Measurements from ENCODE around the gene SLC27A3. TPM values are rescaled to one million over a fixed set of nuclear protein-coding genes. Genes with fewer than 3 reads are reported as not detected.

SLC27A3 gene
- total RNA-seq, 2 donors from 2014 or later: 9.7 to 9.8 TPM

DNA sequence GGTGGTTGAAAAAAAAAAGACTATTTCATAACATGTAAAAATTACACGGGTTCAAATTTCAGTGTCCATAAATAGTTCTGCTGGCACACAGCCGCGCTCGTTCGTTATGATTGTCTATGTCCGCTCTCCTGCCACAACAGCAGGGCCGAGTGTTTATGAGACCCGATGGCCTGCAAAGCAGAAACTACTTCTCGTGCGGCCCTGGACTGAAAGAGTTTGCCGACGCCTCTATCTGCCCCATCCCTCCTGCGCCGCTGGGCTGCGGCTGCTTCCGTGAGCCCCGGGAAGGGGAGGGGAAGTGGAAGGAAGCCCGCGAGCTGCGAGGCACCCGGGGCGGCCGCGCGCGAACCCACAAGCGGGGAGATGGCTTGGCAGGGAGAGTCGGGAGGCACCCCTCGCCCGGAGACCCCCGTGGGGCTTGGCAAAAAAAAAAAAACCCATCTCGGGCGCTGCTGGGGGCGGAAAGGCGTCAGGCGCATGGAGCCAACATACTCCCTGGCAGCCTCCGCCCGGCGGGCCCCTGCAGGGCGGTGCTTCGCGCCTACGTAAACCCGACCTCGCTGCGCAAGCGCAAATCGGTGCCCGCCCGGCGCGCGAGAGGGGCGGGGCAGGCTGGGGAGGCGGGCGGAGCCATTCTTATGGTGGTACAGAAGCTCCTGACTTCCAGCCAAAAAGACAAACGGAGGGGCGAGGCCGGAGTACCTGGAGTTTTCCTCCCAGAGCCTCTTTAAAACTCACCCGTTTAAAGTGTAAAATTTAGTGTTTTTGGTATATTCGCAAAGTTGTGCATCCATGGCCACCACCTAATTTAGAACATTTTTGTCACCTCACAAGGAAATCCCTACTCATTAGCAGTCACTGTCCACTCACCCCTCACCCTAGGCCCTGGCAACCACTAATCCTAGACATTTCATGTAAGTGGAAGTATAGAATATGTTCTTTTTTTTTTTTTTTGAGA, 8.3 kb downstream of the SLC27A3 start:
- no peaks in the 10 kb centered on the region for H3K9me3 Mint-ChIP-seq

DNA sequence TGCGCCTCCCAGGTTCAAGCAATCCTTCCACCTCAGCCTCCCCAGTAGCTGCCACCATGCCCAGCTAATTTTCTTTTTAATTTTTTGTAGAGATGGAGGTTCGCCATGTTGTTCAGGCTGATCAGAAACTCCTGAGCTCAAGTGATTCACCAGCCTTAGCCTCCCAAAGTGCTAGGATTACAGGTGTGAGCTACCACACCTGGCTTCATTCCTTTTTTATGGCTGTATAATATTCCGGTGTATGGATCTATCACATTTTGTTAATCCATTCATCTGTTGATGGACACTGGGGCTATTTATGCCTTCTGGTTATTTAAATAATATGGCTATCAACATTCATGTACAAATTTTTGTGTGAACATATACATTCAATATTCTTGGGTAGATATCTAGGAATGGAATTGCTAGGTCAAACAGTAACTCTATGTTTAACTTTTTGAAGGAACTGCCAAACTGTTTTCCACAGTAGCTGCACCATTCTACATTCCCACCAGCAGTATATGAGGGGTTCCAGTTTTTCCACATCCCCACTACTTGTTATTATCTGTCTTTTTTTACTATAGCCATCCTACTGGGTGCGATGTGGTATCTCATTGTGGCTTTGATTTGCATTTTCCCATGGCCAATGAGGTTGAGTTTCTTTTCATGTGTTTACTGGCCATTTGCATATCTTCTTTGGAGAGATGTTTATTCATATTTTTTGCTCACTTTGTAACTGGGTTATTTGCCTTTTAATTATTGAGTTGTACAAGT, 11.0 kb downstream of the SLC27A3 start:
- no peak overlapping the region for H3K4me3 Mint-ChIP-seq
- no peaks in the 10 kb centered on the region for H3K9me3 Mint-ChIP-seq
- H3K4me1 Mint-ChIP-seq: peaks cover 9% of the 10 kb centered on the region
- ATAC-seq (replicated peaks): no peak
- peaks cover 8% of the 10 kb centered on the region for H3K27me3 Mint-ChIP-seq
- H3K36me3 Mint-ChIP-seq (ENCODE audit: low read depth): no peaks in the 10 kb centered on the region
- no peak overlapping the region for H3K27ac Mint-ChIP-seq

More for the DNA sequence above, 8.3 kb downstream of the SLC27A3 start:
- no peaks in the 10 kb centered on the region for H3K36me3 Mint-ChIP-seq (ENCODE audit: low read depth)
- H3K4me3 Mint-ChIP-seq: peak overlapping the region; percentile 85
- peak; percentile 98 for ATAC-seq (replicated peaks)
- peak overlapping the region; percentile 91 for H3K27ac Mint-ChIP-seq
- H3K4me1 Mint-ChIP-seq: no peaks in the 10 kb centered on the region
- peaks cover 8% of the 10 kb centered on the region for H3K27me3 Mint-ChIP-seq

DNA sequence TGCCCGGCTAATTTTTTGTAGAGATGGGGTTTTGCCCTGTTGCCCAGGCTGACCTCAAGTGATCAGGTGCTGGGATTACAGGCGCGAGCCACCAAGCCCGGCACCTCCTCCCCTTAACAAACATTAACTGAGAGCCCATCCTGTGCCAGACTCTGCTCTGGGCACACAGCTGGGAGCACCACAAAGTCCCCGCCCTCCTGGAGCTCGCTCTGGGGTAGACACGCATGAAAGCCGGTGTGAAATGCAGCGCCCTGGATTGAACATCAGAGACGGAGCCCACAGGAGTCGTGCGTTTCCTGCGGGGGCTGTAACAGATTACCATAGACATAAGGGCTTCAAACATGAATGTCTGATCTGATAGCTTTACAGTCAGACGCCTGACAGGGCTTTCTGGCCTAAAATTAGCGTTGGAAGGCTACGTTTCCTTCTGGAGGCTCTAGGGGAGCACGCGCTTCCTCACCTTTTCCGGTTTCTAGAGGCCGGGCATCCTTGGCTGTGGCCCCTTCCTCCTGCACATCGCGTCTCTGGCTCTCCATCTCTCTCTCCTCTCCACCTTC, 14.3 kb downstream of the SLC27A3 start:
- H3K4me3 Mint-ChIP-seq: peak overlapping the region; percentile 46
- H3K27me3 Mint-ChIP-seq: peaks cover 8% of the 10 kb centered on the region
- peaks cover 9% of the 10 kb centered on the region for H3K4me1 Mint-ChIP-seq
- no peaks in the 10 kb centered on the region for H3K9me3 Mint-ChIP-seq
- no peak for ATAC-seq (replicated peaks)
- H3K27ac Mint-ChIP-seq: peak overlapping the region; percentile 9
- no peaks in the 10 kb centered on the region for H3K36me3 Mint-ChIP-seq (ENCODE audit: low read depth)

DNA sequence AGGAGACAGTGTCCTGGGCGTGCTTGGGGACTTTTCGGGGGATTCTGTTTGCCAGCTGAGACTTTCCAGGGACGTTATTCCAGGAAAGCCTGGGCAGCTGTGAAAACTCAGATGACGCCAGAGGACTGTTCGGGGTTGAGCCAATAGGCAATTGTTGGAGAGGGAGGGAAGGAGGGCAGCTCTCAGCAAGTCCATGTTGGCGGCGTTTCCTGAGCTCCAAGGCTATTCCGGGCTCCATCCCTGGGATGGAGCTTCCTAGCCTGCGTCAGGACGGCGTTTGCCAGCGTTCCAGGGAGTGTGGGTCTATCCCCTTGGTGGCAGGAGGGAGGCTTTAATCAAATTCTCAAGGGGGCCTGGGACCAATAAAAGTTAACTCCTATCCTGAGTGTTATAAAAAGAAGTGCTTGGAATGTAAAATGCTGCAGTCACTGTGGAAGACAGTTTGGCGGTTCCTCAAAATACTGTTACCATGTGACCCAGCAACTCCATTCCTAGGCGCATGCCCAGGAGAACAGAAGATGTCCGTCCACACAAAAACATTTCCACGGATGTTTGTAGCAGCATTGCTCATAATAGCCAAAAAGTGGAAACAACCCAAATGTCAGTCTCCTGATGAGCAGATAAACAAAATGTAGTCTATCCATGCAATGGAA, 15.2 kb downstream of the SLC27A3 start:
- H3K27ac Mint-ChIP-seq: peak overlapping the region; percentile 15
- no peak for ATAC-seq (replicated peaks)
- H3K4me1 Mint-ChIP-seq: peaks cover 9% of the 10 kb centered on the region
- H3K36me3 Mint-ChIP-seq (ENCODE audit: low read depth): no peaks in the 10 kb centered on the region
- peaks cover 8% of the 10 kb centered on the region for H3K27me3 Mint-ChIP-seq
- H3K9me3 Mint-ChIP-seq: no peaks in the 10 kb centered on the region
- peak overlapping the region; percentile 46 for H3K4me3 Mint-ChIP-seq

DNA sequence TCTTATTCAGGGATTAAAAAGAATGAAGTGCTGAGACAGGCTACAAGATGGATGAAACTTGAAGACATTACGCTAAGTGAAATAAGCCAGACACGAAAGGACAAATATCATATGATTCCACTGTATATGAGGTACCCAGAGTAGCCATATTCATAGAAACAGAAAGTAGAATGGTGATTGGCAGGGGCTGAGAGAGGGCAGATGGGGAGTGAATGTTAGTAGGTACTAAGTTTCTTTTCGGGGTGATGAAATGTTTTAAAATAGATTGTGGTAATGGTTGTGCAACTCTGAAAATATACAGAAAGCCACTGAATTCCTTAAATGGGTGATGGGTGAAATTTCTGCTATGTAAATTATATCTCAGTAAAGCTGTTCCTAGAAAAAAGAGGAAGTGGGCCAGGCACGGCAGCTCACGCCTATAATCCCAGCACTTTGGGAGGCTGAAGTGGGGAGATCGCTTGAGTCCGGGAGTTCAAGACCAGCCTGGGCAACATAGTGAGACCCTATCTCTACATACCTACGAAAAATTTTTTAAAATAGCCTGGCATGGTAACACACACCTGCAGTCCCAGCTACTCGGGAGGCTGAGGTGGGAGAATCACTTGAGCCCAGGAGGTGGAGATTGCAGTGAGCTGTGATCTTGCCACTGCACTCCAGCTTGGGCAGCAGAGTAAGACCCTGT, 15.9 kb downstream of the SLC27A3 start:
- peak; percentile 90 for ATAC-seq (replicated peaks)
- peaks cover 9% of the 10 kb centered on the region for H3K4me1 Mint-ChIP-seq
- no peaks in the 10 kb centered on the region for H3K36me3 Mint-ChIP-seq (ENCODE audit: low read depth)
- H3K27ac Mint-ChIP-seq: peak overlapping the region; percentile 15
- peak overlapping the region; percentile 46 for H3K4me3 Mint-ChIP-seq
- H3K27me3 Mint-ChIP-seq: peaks cover 8% of the 10 kb centered on the region
- H3K9me3 Mint-ChIP-seq: no peaks in the 10 kb centered on the region

DNA sequence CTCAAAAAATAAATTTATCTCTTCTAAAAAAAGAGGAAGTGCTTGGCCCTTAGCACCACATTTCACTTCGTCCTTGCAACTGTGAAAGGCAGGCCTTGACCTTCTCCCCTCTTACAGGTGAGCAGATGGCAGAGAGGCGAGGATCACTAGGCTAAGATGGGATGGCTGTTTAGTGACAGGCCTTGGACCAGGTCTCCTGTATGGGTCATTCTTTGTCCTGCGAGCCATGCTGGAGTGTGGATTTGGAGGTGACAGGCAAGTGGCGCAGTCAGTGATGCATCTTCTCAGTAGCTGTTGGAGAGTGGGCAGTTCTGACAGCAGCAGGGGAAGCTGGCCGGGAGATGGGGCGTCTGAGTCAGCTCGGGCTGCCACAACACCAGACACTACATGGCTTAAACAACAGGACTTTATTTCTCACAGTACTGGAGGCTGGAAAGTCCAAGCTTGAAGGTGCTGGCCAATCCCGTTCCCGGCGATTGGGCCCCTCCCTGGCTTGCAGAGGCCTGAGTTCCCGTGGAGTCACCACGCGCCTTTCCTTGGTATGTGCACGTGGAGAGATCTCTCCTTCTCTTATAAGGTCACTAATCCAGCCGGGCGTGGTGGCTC, 16.5 kb downstream of the SLC27A3 start:
- peak; percentile 73 for ATAC-seq (replicated peaks)
- Mint-ChIP-seq H3K36me3 (ENCODE audit: low read depth) (no peaks in the 10 kb centered on the region), H3K27me3 (peaks cover 8% of the 10 kb centered on the region), H3K4me1 (peaks cover 9% of the 10 kb centered on the region), H3K4me3 (peak overlapping the region; percentile 46), H3K9me3 (no peaks in the 10 kb centered on the region), H3K27ac (no peak overlapping the region)

DNA sequence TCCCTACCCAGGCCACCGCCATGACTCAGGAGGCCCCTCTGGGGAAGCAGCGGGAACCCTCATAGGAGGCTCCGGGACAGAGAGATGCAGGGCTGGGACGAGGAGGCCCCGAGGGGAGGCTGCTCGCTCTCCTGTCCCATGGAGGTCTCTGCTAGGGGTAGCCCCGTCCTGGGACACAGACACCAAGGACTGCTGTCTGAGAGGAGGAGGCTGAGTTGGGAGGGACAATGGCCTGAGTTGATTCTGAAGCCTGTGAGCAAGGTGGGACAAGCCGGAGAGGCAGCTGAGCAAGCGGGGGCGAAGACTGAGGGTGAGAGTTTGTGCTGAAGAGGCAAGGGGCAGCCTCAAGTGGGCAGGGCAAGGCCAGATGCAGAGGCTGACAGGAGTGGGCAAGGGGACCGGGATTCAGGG, 17.4 kb downstream of the SLC27A3 start:
- Mint-ChIP-seq H3K4me1 (peaks cover 9% of the 10 kb centered on the region), H3K4me3 (no peak overlapping the region), H3K27me3 (peaks cover 5% of the 10 kb centered on the region), H3K9me3 (no peaks in the 10 kb centered on the region), H3K27ac (peak overlapping the region; percentile 32), H3K36me3 (ENCODE audit: low read depth) (no peaks in the 10 kb centered on the region)
- no peak for ATAC-seq (replicated peaks)

DNA sequence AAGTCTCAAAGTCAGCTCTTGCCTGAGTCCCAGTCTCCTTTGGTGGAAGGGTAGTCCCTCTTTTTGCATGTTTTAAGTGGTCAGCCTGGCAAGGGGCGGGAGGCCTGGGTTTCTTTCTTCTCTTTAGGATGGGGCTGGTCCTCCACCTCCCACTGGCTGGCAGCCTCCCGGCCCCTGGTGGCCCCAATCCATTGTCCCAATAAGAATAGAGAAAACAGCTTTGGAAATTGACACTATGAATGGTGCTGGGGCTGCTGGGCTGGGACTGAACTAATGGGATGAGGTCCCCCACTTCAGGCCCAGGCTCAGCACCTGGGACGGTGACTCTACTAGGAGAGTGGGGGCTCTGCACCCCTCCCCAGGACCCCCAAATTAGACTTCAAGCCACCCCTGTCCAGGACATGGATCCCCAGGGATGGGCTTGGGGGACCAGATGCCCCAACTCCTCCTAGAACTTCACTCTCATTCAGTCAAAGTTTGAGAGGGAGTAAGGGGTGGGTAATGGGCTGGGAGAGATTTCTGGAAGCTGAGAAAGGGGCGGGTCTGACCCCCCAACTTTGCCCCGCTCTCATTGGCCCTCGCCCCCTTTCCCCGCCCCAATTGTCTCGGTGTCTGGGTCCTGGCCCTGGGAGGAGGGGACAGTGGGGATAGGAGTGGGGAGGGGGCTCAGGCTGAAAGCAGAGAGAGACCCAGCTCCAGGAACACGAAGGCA, 18.2 kb downstream of the SLC27A3 start:
- H3K27me3 Mint-ChIP-seq: no peaks in the 10 kb centered on the region
- no peaks in the 10 kb centered on the region for H3K36me3 Mint-ChIP-seq (ENCODE audit: low read depth)
- peaks cover 9% of the 10 kb centered on the region for H3K4me1 Mint-ChIP-seq
- H3K4me3 Mint-ChIP-seq: no peak overlapping the region
- no peaks in the 10 kb centered on the region for H3K9me3 Mint-ChIP-seq
- no peak for ATAC-seq (replicated peaks)
- H3K27ac Mint-ChIP-seq: no peak overlapping the region

DNA sequence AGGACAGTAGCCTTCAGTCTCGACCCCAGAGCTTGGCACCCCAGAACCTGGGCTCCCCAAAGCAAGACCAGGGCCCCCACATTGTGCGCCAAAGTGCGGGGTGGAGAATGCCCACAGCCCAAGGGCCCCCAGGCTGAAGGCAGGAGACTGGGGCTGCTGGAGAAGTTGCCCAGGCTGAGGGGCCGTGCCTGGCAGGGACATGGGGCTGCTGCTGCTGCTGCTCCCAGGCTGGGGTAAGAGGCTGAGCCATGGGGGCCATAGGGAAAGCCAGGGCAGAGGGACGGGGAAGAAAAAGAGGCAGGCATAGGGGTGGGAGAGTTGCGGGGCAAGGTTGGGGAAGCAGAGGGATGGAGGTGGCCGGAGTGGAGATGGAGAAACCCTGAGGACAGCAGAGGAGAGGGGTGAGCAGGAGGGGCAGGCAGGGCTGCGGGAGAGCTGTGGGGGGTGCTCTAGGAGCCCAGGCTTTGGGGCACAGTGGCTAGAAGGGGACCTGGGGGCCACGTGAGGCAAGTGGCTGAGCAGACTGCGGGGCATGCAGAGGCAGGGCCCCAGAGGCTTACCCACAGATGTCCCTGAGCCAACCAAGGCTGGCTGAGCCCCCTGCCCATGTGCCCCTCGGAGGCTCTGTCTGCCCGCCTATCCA, 18.9 kb downstream of the SLC27A3 start:
- Mint-ChIP-seq H3K4me1 (peaks cover 9% of the 10 kb centered on the region), H3K4me3 (no peak overlapping the region), H3K27me3 (no peaks in the 10 kb centered on the region), H3K9me3 (no peaks in the 10 kb centered on the region), H3K36me3 (ENCODE audit: low read depth) (no peaks in the 10 kb centered on the region), H3K27ac (no peak overlapping the region)
- ATAC-seq (replicated peaks): no peak

DNA sequence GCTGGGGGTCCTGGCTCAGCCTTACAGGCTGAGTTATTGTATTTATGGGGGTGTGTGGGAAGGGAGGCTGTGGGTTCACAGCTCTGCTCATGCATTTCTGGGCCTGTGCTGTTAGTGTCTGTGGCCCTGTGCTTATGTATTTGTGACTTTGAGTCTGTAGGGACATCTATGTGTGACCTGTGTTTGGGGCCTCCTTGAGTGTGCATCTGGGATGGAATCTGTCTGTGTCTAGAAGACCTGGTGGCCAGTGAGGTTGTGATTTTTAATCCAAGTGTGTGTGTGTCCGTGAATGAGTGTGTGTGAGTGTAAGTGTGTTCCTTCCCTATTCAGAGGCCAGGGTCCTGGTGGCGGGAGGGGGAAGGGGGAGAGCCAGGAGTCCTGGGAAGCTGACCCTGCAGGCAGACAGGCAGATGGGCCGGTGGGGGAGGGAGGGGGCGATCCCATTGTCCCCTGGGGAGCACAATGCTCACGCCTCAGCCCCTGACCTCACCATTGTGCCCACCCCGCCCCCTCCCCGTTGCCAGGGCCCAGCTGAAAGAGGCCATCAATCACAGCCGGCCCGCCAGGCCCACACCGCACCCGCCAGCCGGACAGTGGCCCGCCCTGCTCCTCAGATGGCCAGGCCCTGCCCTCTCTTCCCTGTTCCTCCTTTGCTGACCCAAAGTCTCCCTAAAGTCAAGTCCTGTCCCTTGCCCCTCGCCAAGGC, 19.6 kb downstream of the SLC27A3 start:
- no peaks in the 10 kb centered on the region for H3K9me3 Mint-ChIP-seq
- no peaks in the 10 kb centered on the region for H3K27me3 Mint-ChIP-seq
- no peak overlapping the region for H3K4me3 Mint-ChIP-seq
- no peaks in the 10 kb centered on the region for H3K36me3 Mint-ChIP-seq (ENCODE audit: low read depth)
- H3K4me1 Mint-ChIP-seq: peaks cover 8% of the 10 kb centered on the region
- no peak for ATAC-seq (replicated peaks)
- no peak overlapping the region for H3K27ac Mint-ChIP-seq

DNA sequence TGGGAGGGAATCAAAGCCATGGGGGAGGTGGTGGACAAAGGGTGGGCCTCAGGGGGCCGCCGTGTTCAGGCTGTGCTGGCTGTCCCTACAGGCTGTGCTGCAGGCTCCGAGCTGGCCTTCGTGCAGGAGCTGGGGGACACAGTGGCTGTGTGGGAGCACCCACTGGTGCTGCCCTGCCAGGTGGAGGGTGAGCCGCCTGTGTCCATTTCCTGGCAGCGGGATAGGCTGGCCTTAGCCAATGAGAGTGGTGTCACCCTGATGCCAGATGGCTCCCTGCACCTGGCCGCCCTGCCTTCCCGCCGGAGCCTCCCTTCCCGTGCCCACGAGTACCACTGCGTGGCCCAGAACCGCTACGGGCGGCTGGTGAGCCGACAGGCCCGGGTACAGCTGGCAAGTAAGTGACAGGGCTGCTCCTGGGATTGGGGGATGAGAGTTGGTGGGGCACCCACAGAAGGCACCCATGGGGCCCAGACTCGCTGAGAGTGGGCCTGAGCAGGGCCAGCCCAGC, 20.2 kb downstream of the SLC27A3 start:
- Mint-ChIP-seq H3K4me3 (no peak overlapping the region), H3K9me3 (no peaks in the 10 kb centered on the region), H3K27ac (no peak overlapping the region), H3K36me3 (ENCODE audit: low read depth) (no peaks in the 10 kb centered on the region), H3K27me3 (no peaks in the 10 kb centered on the region), H3K4me1 (peaks cover 4% of the 10 kb centered on the region)
- no peak for ATAC-seq (replicated peaks)
